ENCODE results near the gene XYLT1.

The XYLT1 gene

GRCh38 chr16:17501321-17501720 lies 30.6 kb upstream of the XYLT1 start:
- no peak for DNase-seq (ENCODE audit: low spot score)
- in situ Hi-C loops (cut with MboI; ENCODE audit: low pct_unique_long_range_greater_than_20kb, low sequenced_read_pairs, unreplicated experiment), result no loop called here
- TF ChIP-seq, protein P1, sequence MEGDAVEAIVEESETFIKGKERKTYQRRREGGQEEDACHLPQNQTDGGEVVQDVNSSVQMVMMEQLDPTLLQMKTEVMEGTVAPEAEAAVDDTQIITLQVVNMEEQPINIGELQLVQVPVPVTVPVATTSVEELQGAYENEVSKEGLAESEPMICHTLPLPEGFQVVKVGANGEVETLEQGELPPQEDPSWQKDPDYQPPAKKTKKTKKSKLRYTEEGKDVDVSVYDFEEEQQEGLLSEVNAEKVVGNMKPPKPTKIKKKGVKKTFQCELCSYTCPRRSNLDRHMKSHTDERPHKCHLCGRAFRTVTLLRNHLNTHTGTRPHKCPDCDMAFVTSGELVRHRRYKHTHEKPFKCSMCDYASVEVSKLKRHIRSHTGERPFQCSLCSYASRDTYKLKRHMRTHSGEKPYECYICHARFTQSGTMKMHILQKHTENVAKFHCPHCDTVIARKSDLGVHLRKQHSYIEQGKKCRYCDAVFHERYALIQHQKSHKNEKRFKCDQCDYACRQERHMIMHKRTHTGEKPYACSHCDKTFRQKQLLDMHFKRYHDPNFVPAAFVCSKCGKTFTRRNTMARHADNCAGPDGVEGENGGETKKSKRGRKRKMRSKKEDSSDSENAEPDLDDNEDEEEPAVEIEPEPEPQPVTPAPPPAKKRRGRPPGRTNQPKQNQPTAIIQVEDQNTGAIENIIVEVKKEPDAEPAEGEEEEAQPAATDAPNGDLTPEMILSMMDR (IDR thresholded peaks at IDR 0.05; ENCODE audit: extremely low read depth, insufficient read depth, missing control alignments), result no peak

GRCh38 chr16:17499223-17499902 lies 28.6 kb upstream of the XYLT1 start:
- TF ChIP-seq, protein P1 (IDR thresholded peaks at IDR 0.05; ENCODE audit: extremely low read depth, insufficient read depth, missing control alignments), result no peak
- in situ Hi-C loops (cut with MboI; ENCODE audit: low pct_unique_long_range_greater_than_20kb, low sequenced_read_pairs, unreplicated experiment), result no loop called here
- no peak for DNase-seq (ENCODE audit: low spot score)

GRCh38 chr16:17497648-17498047 lies 26.9 kb upstream of the XYLT1 start:
- TF ChIP-seq, protein P1 (IDR thresholded peaks at IDR 0.05; ENCODE audit: extremely low read depth, insufficient read depth, missing control alignments), result no peak
- in situ Hi-C loops (cut with MboI; ENCODE audit: low pct_unique_long_range_greater_than_20kb, low sequenced_read_pairs, unreplicated experiment), result no loop called here
- no peak for DNase-seq (ENCODE audit: low spot score)

- TF ChIP-seq, protein P1 (IDR thresholded peaks at IDR 0.05; ENCODE audit: extremely low read depth, insufficient read depth, missing control alignments), result no peak
- in situ Hi-C loops (cut with MboI; ENCODE audit: low pct_unique_long_range_greater_than_20kb, low sequenced_read_pairs, unreplicated experiment), result no loop called here
- DNase-seq (ENCODE audit: low spot score), result no peak
These were observed 26.1 kb upstream of the XYLT1 start for GRCh38 chr16:17496891-17497290.

- DNase-seq (ENCODE audit: low spot score), result no peak
- in situ Hi-C loops (cut with MboI; ENCODE audit: low pct_unique_long_range_greater_than_20kb, low sequenced_read_pairs, unreplicated experiment), result no loop called here
- TF ChIP-seq, protein P1 (IDR thresholded peaks at IDR 0.05; ENCODE audit: extremely low read depth, insufficient read depth, missing control alignments), result no peak
These were observed 22.3 kb upstream of the XYLT1 start for GRCh38 chr16:17493012-17493411.

DNA sequence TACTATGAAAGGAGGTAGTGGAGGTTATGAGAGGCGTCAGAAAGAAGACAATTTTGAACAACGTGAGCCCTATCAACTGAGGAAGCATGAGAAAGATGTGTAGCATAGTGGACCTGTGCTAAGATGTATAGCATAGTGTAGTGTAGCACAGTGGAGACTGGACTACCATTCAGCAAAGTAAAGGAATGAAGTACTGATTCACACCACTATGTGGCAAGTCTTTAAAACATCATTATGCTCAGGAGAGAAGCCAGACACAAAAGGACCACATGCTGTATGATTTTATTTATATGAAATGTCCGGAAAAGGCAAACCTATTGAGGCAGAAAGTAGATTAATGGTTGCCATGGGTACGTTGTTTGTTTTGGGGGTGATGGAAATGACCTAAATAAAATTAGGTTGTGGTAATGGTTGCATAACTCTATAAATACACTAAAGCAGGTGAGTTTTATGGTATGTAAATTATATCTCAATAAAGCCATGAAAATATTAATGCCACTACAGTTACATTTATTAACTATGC lies 20.4 kb upstream of the XYLT1 start:
- no peak for DNase-seq (ENCODE audit: low spot score)
- in situ Hi-C loops (cut with MboI; ENCODE audit: low pct_unique_long_range_greater_than_20kb, low sequenced_read_pairs, unreplicated experiment), result no loop called here

More for the DNA sequence above, 20.4 kb upstream of the XYLT1 start:
- TF ChIP-seq, protein P1 (IDR thresholded peaks at IDR 0.05; ENCODE audit: extremely low read depth, insufficient read depth, missing control alignments), result no peak

Measured in GM13977 (cell line).